Karpas-422 (cell line): Measurements from ENCODE around the gene JDP2. TPM values are rescaled to one million over a fixed set of nuclear protein-coding genes. Genes with fewer than 3 reads are reported as not detected.
A peak's percentile ranks its signal among the peaks of the same experiment; 100 is the strongest.

Source experiments
- DNase-seq: peaks from one replicate; pipeline ENCODE4 v3.0.0-alpha.2; 2015
- H2AFZ ChIP-seq: fragments of 200-600 bp; sonication (generic); 2 replicates; pipeline ENCODE4 v1.6.1; 2014; ENCODE audit warnings: antibody characterized with exemption, low read length, mixed read lengths
- H3K27ac ChIP-seq: fragments of 200-600 bp; sonication (generic); 2 replicates; pipeline ENCODE4 v1.5.1; 2014; ENCODE audit warnings: mild to moderate bottlenecking, low read length, moderate library complexity
- H3K27me3 ChIP-seq: fragments of 200-600 bp; sonication (generic); 2 replicates; pipeline ENCODE4 v1.6.1; 2014; ENCODE audit warnings: low read length, mixed read lengths
- H3K36me3 ChIP-seq: fragments of 200-600 bp; sonication (generic); 2 replicates; pipeline ENCODE4 v1.6.1; 2014; ENCODE audit warnings: low read length, mixed read lengths; ENCODE audit not compliant: insufficient read depth
- H3K4me1 ChIP-seq: fragments of 200-600 bp; sonication (generic); 2 replicates; pipeline ENCODE4 v1.6.1; 2014; ENCODE audit warnings: mild to moderate bottlenecking, low read length, mixed read lengths
- H3K4me2 ChIP-seq: fragments of 200-600 bp; sonication (generic); 2 replicates; pipeline ENCODE4 v1.6.1; 2014; ENCODE audit warnings: low read length, low read depth, mild to moderate bottlenecking; ENCODE audit not compliant: poor library complexity, severe bottlenecking
- H3K4me3 ChIP-seq: fragments of 200-600 bp; sonication (generic); 2 replicates; pipeline ENCODE4 v1.5.1; 2014; ENCODE audit warnings: mild to moderate bottlenecking, antibody characterized with exemption, low read length, mixed read lengths
- H3K79me2 ChIP-seq: fragments of 200-600 bp; sonication (generic); 2 replicates; pipeline ENCODE4 v1.6.1; 2014; ENCODE audit warnings: mild to moderate bottlenecking, low read length, mixed read lengths
- H3K9ac ChIP-seq: fragments of 200-600 bp; sonication (generic); 2 replicates; pipeline ENCODE4 v1.6.0; 2014; ENCODE audit warnings: low read length
- H3K9me2 ChIP-seq: fragments of 200-600 bp; sonication (generic), shearing (Covaris generic); replicated peaks from 2 replicates; pipeline ENCODE4 v1.6.0; 2014; ENCODE audit warnings: mild to moderate bottlenecking, low read length, moderate library complexity; ENCODE audit not compliant: insufficient read depth
- H3K9me3 ChIP-seq: fragments of 300-700, 200-600 bp; sonication (generic); 2 replicates; pipeline ENCODE4 v1.6.1; 2014; ENCODE audit warnings: low read length, mixed read lengths
- H4K20me1 ChIP-seq: fragments of 200-600 bp; sonication (generic); 2 replicates; pipeline ENCODE4 v1.6.1; 2014; ENCODE audit warnings: mild to moderate bottlenecking, antibody characterized with exemption, low read length, low read depth; ENCODE audit not compliant: insufficient read depth
- total RNA-seq: library from RNA; depleted of rRNA; stranded (reverse); fragments of >200 nt; shearing (Covaris generic); gene quantifications from 2 replicates; pipeline ENCODE4 v1.2.3, GENCODE V29; 2014; ENCODE audit warnings: low replicate concordance

JDP2 gene
- total RNA-seq, 1 experiment from 2014 or later, result 8.4 TPM

DNA sequence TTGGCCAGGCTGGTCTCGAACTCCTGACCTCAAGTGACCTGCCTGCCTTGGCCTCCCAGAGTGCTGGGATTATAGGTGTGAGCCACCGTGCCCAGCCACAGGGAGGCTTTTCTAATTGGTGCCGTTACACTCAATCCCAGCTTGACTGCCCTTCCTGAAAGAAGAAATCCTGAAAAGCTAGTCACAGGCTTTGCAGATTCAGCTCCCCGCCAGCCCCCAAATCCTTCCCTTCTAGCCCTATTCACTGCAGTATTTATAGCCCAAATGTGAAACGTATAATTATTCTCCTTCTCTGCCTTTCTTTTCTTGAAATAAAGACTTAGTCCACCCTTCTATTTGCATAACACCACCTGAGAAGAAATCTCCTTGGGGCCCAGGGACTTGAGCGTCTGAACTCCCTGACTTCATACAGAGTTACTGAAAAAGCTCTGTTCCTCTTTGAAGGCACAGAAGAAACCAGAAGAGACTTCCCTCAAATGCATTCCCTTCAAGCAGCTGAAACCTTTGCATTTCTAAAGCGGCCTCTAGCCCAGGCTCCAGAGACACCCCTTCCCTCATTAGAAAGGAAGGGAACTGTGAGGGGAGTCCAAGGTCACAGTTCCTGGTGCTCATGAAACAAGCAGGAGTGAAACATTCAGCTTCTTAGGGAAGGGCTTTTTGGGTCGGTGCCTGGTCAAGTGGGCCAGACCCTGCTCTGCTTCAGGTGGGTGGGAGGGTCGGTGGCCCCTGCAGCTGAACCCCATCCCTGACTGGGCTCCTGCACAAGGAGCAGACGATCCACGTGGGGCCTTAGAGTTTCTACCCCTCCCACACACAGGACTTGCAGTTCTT, 52.2 kb downstream of the JDP2 start:
- Histone ChIP-seq H3K9ac (no peak overlapping the region), H3K79me2 (no peaks in the 10 kb centered on the region), H3K27me3 (no peaks in the 10 kb centered on the region), H3K9me3 (no peaks in the 10 kb centered on the region), H3K4me2 (peak overlapping the region; percentile 8), H3K27ac (no peak overlapping the region), H3K4me3 (no peak overlapping the region), H4K20me1 (no peaks in the 10 kb centered on the region), H3K9me2 (no peaks in the 10 kb centered on the region), H3K4me1 (peaks cover 19% of the 10 kb centered on the region), H3K36me3 (no peaks in the 10 kb centered on the region), H2AFZ (no peak overlapping the region)
- DNase-seq, result peak; percentile 81

DNA sequence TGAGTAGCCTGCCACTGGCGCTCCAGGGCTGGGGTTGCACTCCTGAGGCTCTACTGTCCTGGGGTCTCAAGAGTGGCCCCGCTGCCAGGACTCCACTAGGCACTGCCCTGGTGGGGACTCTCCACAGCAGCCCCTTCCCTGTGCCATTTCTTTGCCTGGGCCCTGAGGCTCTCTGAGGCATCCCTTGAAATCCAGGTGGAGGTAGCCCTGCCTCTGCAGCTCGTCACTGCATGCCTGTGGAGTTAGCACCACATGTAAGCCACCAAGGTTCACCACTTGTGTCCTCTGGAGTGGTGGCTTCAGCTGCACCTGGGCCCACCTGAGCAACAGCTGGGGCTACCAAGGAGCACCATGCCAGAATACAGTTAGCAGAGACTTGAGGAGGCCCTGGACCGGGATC, 54.5 kb downstream of the JDP2 start:
- no peaks in the 10 kb centered on the region for H3K9me3 ChIP-seq
- H3K4me3 ChIP-seq, result no peak overlapping the region
- H3K9ac ChIP-seq, result no peak overlapping the region
- H3K9me2 ChIP-seq, result no peaks in the 10 kb centered on the region
- peaks cover 19% of the 10 kb centered on the region for H3K4me1 ChIP-seq
- H3K4me2 ChIP-seq, result no peak overlapping the region
- H4K20me1 ChIP-seq, result peaks cover 6% of the 10 kb centered on the region; the same call in 1 of the 2 replicates
- no peaks in the 10 kb centered on the region for H3K79me2 ChIP-seq
- no peaks in the 10 kb centered on the region for H3K36me3 ChIP-seq
- no peaks in the 10 kb centered on the region for H3K27me3 ChIP-seq
- DNase-seq, result no peak
- no peak overlapping the region for H3K27ac ChIP-seq
- H2AFZ ChIP-seq, result no peak overlapping the region

DNA sequence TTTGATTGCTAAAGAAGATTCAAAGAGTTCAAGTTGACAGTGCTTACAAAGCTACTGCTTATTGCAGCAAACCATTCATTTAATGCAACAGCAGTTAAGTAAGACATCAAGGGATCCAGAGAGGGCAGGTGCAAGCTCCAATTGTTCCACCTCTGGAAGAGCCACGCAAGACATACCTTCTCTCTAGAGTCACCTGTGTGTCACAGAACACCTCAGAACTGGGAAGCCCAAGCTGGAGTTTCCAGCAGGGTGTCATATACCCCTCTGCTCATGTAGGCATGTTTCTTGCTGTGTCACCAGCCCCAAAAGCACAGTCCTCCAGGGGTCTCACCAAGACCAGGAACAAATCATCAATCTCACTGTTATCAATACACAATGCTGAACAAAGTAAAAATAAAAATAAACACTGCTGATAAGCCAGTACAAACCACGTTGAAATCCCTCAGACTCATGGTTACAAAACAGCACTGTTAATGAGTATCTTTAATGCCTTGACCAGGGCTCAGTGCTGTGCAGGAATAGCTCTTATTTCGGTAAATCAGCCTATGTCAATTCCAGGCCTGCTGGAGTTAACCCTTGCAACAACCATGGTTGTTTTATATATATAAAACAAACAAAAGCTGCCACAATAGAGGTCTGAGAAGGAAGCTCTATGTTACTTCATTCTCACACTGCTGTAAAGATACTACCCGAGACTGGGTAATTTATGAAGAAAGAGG, 57.0 kb downstream of the JDP2 start:
- Histone ChIP-seq H3K9ac (no peak overlapping the region), H3K27ac (no peak overlapping the region), H3K4me1 (peaks cover 23% of the 10 kb centered on the region), H2AFZ (no peak overlapping the region), H3K79me2 (no peaks in the 10 kb centered on the region), H3K9me3 (no peaks in the 10 kb centered on the region), H3K4me3 (no peak overlapping the region), H4K20me1 (peaks cover 6% of the 10 kb centered on the region; the same call in 1 of the 2 replicates), H3K27me3 (0 out of 2 replicates have a peak, but pooled peaks cover 2% of the 10 kb centered on the region), H3K36me3 (no peaks in the 10 kb centered on the region), H3K4me2 (no peak overlapping the region), H3K9me2 (no peaks in the 10 kb centered on the region)
- no peak for DNase-seq

DNA sequence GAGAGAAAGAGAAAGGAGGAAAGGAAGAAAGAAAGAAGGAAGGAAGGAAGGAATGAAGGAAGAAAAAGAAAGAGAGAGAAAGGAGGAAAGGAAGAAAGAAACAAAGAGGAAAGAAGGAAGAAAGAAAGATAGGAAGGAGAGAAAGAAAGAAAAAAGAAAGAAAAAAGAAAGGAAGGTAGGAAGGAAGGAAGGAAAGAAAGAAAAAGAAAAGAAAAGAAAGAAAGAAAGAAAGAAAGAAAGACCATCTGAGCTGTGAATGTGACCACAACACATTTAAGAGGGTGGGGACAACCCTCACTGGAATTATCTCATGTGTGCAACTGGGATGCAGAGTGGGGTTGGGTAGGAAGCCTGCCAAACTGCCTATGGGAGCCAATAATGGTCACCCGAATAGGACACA, 58.5 kb downstream of the JDP2 start:
- Histone ChIP-seq H3K27me3 (0 out of 2 replicates have a peak, but pooled peaks cover 2% of the 10 kb centered on the region), H3K4me2 (no peak overlapping the region), H3K27ac (no peak overlapping the region), H3K9me2 (no peaks in the 10 kb centered on the region), H2AFZ (no peak overlapping the region), H3K4me1 (peaks cover 16% of the 10 kb centered on the region), H3K4me3 (no peak overlapping the region), H3K79me2 (no peaks in the 10 kb centered on the region), H4K20me1 (peaks cover 6% of the 10 kb centered on the region; the same call in 1 of the 2 replicates), H3K9ac (no peak overlapping the region), H3K9me3 (no peaks in the 10 kb centered on the region), H3K36me3 (no peaks in the 10 kb centered on the region)
- no peak for DNase-seq

- H3K27me3 ChIP-seq, result 0 out of 2 replicates have a peak, but pooled peaks cover 2% of the 10 kb centered on the region
- H3K79me2 ChIP-seq, result no peaks in the 10 kb centered on the region
- no peaks in the 10 kb centered on the region for H3K9me3 ChIP-seq
- H3K36me3 ChIP-seq, result no peaks in the 10 kb centered on the region
- H3K4me3 ChIP-seq, result no peak overlapping the region
- no peak for DNase-seq
- no peaks in the 10 kb centered on the region for H3K9me2 ChIP-seq
- H3K9ac ChIP-seq, result no peak overlapping the region
- no peak overlapping the region for H2AFZ ChIP-seq
- peaks cover 16% of the 10 kb centered on the region for H3K4me1 ChIP-seq
- H3K27ac ChIP-seq, result no peak overlapping the region
- peaks cover 6% of the 10 kb centered on the region; the same call in 1 of the 2 replicates for H4K20me1 ChIP-seq
- H3K4me2 ChIP-seq, result no peak overlapping the region
Measured at GRCh38 chr14:75487155-75487671, 59.4 kb downstream of the JDP2 start.

- no peaks in the 10 kb centered on the region for H3K79me2 ChIP-seq
- H2AFZ ChIP-seq, result no peak overlapping the region
- no peaks in the 10 kb centered on the region for H3K9me3 ChIP-seq
- peaks cover 6% of the 10 kb centered on the region; the same call in 1 of the 2 replicates for H4K20me1 ChIP-seq
- no peak overlapping the region for H3K27ac ChIP-seq
- no peaks in the 10 kb centered on the region for H3K36me3 ChIP-seq
- H3K4me1 ChIP-seq, result peaks cover 20% of the 10 kb centered on the region
- H3K9ac ChIP-seq, result no peak overlapping the region
- 0 out of 2 replicates have a peak, but pooled peaks cover 2% of the 10 kb centered on the region for H3K27me3 ChIP-seq
- no peaks in the 10 kb centered on the region for H3K9me2 ChIP-seq
- peak overlapping the region; percentile 60 for H3K4me2 ChIP-seq
- DNase-seq, result no peak
- no peak overlapping the region for H3K4me3 ChIP-seq
Measured at GRCh38 chr14:75489480-75489837, 61.6 kb downstream of the JDP2 start.

DNA sequence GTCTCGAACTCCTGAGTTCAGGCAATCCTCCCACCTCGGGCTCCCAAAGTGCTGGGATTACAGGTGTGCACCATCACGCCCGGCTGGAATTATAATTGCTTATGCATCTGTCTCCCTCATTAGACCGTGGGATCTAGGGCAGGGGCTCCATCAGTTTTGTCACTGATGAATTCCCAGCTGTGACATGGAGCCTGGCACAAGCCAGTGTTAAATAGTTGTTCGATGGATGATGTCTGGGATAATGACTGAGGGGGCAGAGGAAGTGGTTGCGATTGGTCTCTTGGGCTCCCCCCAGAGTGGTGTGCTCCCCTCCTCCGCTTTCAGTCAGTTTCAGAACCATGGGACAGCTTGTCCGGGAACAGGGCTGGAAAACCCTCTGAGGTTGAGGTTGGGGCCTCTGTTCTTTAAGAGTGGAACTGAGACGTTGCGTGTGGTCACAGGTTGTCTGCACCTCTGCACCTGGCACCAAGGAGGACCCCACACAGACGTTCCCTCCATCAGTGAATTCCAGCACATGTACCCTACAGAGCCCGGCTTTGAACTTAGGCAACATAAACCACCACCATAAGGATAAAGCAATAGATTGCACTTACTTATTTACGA, 63.7 kb downstream of the JDP2 start:
- no peaks in the 10 kb centered on the region for H3K36me3 ChIP-seq
- no peaks in the 10 kb centered on the region for H3K79me2 ChIP-seq
- H3K9me2 ChIP-seq, result no peaks in the 10 kb centered on the region
- no peaks in the 10 kb centered on the region for H3K9me3 ChIP-seq
- peaks cover 20% of the 10 kb centered on the region for H3K4me1 ChIP-seq
- peaks cover 6% of the 10 kb centered on the region; the same call in 1 of the 2 replicates for H4K20me1 ChIP-seq
- 0 out of 2 replicates have a peak, but pooled peaks cover 2% of the 10 kb centered on the region for H3K27me3 ChIP-seq
- no peak overlapping the region for H3K27ac ChIP-seq
- no peak for DNase-seq
- no peak overlapping the region for H3K4me2 ChIP-seq
- H2AFZ ChIP-seq, result no peak overlapping the region
- H3K4me3 ChIP-seq, result no peak overlapping the region
- no peak overlapping the region for H3K9ac ChIP-seq
